ENCODE measurements around the gene SOX8. TPM values are rescaled to one million over a fixed set of nuclear protein-coding genes. Genes with fewer than 3 reads are reported as not detected.

The SOX8 gene
- total RNA-seq, 1 experiment from 2014 or later, result 5.2 TPM

GRCh38 chr16:1022466-1022865 lies 40.9 kb downstream of the SOX8 start:
- H3K27ac ChIP-seq (ENCODE audit: low read depth, low read length), result no peak overlapping the region
- no peak overlapping the region for H2AFZ ChIP-seq (ENCODE audit: low read depth, low read length, poor library complexity, severe bottlenecking)
- H3K4me3 ChIP-seq (replicated peaks in 1 of 2; ENCODE audit: low read depth in 1 of 2, low read length in 2 of 2), result no peak overlapping the region
- ChIA-PET CTCF (no interaction called here), POLR2A (no interaction called here), RAD21 (ENCODE audit: low non-redundant PET in 1 of 2, low total read pairs in 2 of 2, uncharacterized antibody in 2 of 2, unreplicated experiment in 2 of 2) (no interaction called here)
- DNase-seq (ENCODE audit: low read depth, low spot score) (no peak), ATAC-seq (no peak)
- H3K79me2 ChIP-seq (ENCODE audit: insufficient read depth, low read length), result no peaks in the 10 kb centered on the region
- no peak overlapping the region for H3K9ac ChIP-seq (ENCODE audit: low read length)
- intact Hi-C loops (cut with micrococcal nuclease), result no loop called here
- H3K36me3 ChIP-seq (ENCODE audit: control insufficient read depth in 1 of 2, insufficient read depth in 2 of 2, low read length in 2 of 2), result no peaks in the 10 kb centered on the region
- no peaks in the 10 kb centered on the region for H3K9me2 ChIP-seq (ENCODE audit: insufficient read depth)
- no peaks in the 10 kb centered on the region for H4K20me1 ChIP-seq (ENCODE audit: insufficient read depth)
- H3K4me1 ChIP-seq (ENCODE audit: control insufficient read depth in 1 of 2, insufficient read depth in 2 of 2, low read length in 2 of 2), result no peaks in the 10 kb centered on the region
- H3K4me2 ChIP-seq (ENCODE audit: low read length), result no peak overlapping the region
- TF ChIP-seq ZBTB33 (IDR thresholded peaks at IDR 0.05; ENCODE audit: extremely low read depth, insufficient replicate concordance, low read length) (no peak), MAX (IDR thresholded peaks at IDR 0.05) (no peak), EZH2 (IDR thresholded peaks at IDR 0.05) (no peak), SRF (IDR thresholded peaks at IDR 0.05; ENCODE audit: low read depth) (no peak), EZH2phosphoT487 (IDR thresholded peaks at IDR 0.05; ENCODE audit: borderline replicate concordance) (no peak), YY1 (IDR thresholded peaks at IDR 0.05; ENCODE audit: extremely low read depth, insufficient replicate concordance, low read depth, low read length) (no peak), SIN3A (IDR thresholded peaks at IDR 0.05; ENCODE audit: low read depth) (no peak)
- H3K9me3 ChIP-seq (ENCODE audit: control insufficient read depth in 1 of 2, insufficient read depth in 1 of 2, low read depth in 1 of 2, low read length in 2 of 2), result no peaks in the 10 kb centered on the region
- H3K27me3 ChIP-seq (ENCODE audit: insufficient read depth, low read length), result peaks cover 14% of the 10 kb centered on the region
- BruUV-seq (replicated peaks), result no TSS peak

GRCh38 chr16:1024138-1024537 lies 42.6 kb downstream of the SOX8 start:
- no peak overlapping the region for H2AFZ ChIP-seq (ENCODE audit: low read depth, low read length, poor library complexity, severe bottlenecking)
- H3K9ac ChIP-seq (ENCODE audit: low read length), result no peak overlapping the region
- no peaks in the 10 kb centered on the region for H3K4me1 ChIP-seq (ENCODE audit: control insufficient read depth in 1 of 2, insufficient read depth in 2 of 2, low read length in 2 of 2)
- no peak for ATAC-seq
- RAD21 ChIA-PET (ENCODE audit: low non-redundant PET in 1 of 2, low total read pairs in 2 of 2, uncharacterized antibody in 2 of 2, unreplicated experiment in 2 of 2), result no interaction called here
- POLR2A ChIA-PET, result no interaction called here
- H4K20me1 ChIP-seq (ENCODE audit: insufficient read depth), result no peaks in the 10 kb centered on the region
- peaks cover 16% of the 10 kb centered on the region for H3K27me3 ChIP-seq (ENCODE audit: insufficient read depth, low read length)
- no peaks in the 10 kb centered on the region for H3K36me3 ChIP-seq (ENCODE audit: control insufficient read depth in 1 of 2, insufficient read depth in 2 of 2, low read length in 2 of 2)
- no peak overlapping the region for H3K4me2 ChIP-seq (ENCODE audit: low read length)
- CTCF ChIA-PET, result no interaction called here
- no peaks in the 10 kb centered on the region for H3K9me3 ChIP-seq (ENCODE audit: control insufficient read depth in 1 of 2, insufficient read depth in 1 of 2, low read depth in 1 of 2, low read length in 2 of 2)
- H3K27ac ChIP-seq (ENCODE audit: low read depth, low read length), result no peak overlapping the region
- H3K4me3 ChIP-seq (replicated peaks in 1 of 2; ENCODE audit: low read depth in 1 of 2, low read length in 2 of 2), result no peak overlapping the region
- intact Hi-C loops (cut with micrococcal nuclease), result no loop called here
- no TSS peak for BruUV-seq (replicated peaks)
- no peak for DNase-seq (ENCODE audit: low read depth, low spot score)
- H3K9me2 ChIP-seq (ENCODE audit: insufficient read depth), result no peaks in the 10 kb centered on the region
- no peaks in the 10 kb centered on the region for H3K79me2 ChIP-seq (ENCODE audit: insufficient read depth, low read length)
- TF ChIP-seq SIN3A (IDR thresholded peaks at IDR 0.05; ENCODE audit: low read depth) (no peak), ZFX (IDR thresholded peaks at IDR 0.05) (no peak), ZNF274 (IDR thresholded peaks at IDR 0.05; ENCODE audit: low read depth, low read length) (no peak), MAX (IDR thresholded peaks at IDR 0.05) (no peak), CBX3 (IDR thresholded peaks at IDR 0.05; ENCODE audit: low read depth) (no peak), RAD21 (IDR thresholded peaks at IDR 0.05; ENCODE audit: low read depth) (no peak), POLR2AphosphoS5 (IDR thresholded peaks at IDR 0.05; ENCODE audit: low read depth, low read length) (no peak), EZH2 (IDR thresholded peaks at IDR 0.05) (no peak), REST (IDR thresholded peaks at IDR 0.05; ENCODE audit: low read depth) (no peak), FOSL1 (IDR thresholded peaks at IDR 0.05; ENCODE audit: low read depth) (no peak), POLR2A (IDR thresholded peaks at IDR 0.05; ENCODE audit: borderline replicate concordance, extremely low read depth, insufficient read depth, insufficient read length) (no peak), TCF7L2 (IDR thresholded peaks at IDR 0.05; ENCODE audit: borderline replicate concordance, extremely low read depth, insufficient read depth, insufficient read length) (no peak), EZH2phosphoT487 (IDR thresholded peaks at IDR 0.05; ENCODE audit: borderline replicate concordance) (no peak)
